Measurements from ENCODE around the gene PJA2.

DNA sequence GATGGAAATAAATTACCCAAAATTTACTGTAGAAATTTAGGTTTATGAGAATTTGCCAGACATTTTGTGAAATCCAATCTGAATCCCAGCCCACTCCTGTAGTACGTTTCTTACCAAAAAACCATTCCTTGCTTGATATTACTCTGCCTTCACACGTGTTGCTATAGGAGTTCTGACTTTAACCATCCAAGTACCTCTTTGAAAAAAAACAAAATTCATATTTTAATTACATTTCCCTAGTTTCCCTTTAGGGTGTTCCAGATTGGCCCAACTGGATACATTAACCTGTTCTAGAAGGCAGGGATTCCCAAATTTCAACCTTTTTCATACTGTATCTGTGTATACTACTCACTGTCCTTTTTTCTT lies 1.4 kb upstream of the PJA2 start:
- TF ChIP-seq CTCF (IDR thresholded peaks at IDR 0.05) (no peak), POLR2A (IDR thresholded peaks at IDR 0.05) (no peak)

All from suprapubic skin (tissue), 3 donors.